MV-4-11 (cell line): ENCODE measurements around the gene PSMC4.

Experiments
- DNase-seq: peaks from one replicate; lab custom pipeline; 2025; lab: John Stamatoyannopoulos, UW

PSMC4 gene

DNA sequence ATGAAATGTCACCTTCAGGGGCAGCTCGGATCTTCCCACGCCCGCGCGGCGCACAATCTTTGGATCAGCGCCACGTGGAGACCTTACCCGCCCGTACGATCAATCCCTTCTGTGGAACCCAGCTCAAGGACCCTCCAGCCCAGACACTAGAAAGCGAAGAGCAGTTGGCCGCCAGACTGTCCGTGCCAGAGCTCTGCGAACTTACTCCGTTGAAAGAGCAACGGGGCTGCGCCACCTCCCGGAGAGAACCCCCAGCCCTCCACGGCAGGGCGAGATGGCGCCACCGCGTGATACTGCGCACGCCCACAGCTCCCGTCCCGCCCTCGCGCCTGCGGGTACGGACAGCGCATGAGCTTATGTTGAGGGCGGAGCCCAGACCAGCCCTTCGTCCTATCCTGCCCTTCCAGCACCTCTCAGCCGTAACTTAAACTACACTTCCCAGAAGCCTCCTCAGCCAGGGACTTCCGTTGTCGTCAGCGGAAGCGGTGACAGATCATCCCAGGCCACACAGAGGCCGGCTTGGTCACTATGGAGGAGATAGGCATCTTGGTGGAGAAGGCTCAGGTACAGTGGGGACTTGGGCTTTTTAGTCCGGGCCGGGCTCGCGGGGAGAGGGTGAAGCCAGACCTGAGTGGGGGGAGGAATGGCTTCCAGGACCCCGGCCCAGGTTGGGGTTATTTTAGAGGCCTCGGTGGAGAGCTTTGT is at the start of gene PSMC4:
Gene PSMC4 (plus strand): TSS at position 491 of the 705 bp plus-strand sequence. CDS start 38 bp downstream, at position 529.
- peak; percentile 100 for DNase-seq

DNA sequence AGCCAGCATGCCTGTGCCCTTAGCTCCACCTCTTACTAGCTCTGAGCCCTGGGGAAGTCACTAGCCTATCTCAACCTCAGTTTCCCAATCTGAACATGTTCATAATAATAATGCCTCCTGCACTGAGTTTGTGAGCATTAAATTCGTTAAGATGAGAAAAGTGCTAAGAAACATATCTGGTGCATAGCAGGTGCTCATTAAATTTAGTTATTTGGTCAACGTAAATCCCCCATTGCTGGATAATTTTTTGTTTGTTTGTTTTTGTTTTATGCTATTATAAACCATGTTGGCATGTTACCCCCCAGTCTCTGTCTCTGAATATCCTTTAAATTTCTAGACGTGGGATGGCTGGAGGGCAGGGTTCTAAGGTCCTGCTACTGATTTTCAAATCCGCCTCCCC is 47.1 kb upstream of the PSMC4 start:
- no peak for DNase-seq

DNA sequence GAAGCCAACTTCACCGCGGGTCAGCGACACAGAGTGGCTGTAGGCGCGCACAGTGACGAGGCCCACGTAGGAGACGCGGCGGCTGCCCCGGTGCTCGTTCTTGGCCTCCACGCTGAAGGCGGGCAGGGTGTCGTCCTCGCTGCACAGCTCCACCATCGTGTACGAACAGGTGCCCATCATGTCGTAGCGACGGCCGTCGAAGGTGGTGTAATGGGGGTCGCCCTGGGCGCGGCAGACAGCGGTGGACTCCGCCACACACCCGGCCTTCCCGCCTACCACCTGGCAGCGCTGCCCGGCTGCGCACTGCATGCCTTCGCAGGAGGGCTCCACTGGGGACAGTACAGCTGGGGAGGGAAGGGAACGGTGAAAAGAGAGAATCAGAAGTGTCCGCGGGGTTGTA is 46.6 kb upstream of the PSMC4 start:
- DNase-seq, result no peak

DNA sequence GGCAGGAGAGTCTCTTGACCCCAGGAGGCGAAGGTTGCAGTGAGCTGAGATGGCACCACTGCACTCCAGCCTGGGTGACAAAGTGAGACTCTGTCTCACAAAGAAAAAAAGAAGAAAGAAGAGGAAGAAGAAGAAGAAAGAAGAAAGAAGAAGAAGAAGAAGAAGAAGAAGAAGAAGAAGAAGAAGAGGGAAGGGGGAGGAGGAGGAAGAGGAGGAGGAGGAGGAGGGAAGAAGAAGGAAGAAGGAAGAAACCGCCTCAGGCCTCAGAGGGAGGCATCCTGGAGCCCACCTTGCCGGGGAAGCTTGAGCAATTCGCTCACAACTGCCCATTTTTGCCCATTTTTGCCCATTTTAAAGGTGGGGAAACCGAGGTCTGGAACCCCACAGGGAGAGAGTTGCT is 46.0 kb upstream of the PSMC4 start:
- DNase-seq, result no peak

GRCh38 chr19:39926170-39926760 is 44.7 kb upstream of the PSMC4 start:
- DNase-seq, result no peak

DNA sequence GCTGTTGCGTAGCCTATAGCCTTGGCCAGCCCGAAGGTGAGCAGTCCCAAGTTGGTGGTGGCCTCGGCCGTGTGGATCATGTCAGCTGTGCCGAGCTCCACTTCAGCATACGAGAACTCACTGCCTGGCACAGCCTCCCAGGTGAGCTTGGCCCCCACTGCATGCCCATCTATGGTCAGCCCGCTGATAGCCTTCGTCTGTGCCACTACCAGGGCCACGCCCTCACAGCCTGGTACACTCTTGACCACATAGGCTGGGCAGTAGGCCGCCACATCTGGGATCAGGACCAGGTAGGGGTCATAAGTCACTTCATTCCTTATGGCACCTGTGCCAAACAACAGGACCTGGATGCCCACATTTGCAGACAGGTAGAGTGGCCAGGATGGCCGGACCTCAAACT is 43.9 kb upstream of the PSMC4 start:
- DNase-seq, result no peak

DNA sequence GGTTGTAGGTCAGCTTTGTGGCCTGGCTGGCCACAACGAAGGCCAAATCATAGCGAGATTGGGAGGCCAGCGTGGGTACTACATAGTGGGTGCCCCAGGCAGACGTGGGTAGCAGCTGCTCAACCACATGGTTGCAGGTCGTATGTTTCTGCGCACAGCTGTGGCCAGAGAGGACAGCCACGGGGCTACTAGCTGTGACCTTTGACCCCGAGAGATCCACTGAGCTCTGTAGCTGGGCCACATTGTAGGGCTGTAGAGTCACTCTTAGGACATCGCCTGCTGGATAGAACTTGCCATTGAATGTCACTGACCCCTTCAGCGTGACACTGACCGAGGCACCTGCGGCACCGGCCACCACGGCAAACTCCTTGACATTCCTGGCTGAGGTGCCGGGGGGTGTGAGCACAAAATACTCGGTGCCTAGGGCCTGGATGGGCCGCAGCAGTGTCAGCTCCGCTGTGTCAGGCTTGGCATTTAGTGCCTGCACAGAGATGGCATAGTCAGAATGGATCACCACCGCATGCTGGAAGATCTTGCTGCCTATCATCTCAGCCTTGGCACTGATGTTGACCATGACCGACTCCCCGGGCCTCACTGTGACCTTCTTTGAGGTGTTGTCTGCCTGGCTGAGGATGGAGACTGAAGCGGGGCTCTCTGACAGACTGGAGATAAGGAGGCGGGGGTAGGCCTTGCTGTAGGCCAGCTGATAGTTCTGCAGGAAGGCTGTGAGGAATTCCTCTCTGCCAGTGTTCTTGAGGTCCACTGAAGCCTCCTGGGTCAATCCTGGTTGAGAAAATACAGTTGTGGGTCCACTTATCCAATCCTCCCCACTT is 43.2 kb upstream of the PSMC4 start:
- no peak for DNase-seq

DNA sequence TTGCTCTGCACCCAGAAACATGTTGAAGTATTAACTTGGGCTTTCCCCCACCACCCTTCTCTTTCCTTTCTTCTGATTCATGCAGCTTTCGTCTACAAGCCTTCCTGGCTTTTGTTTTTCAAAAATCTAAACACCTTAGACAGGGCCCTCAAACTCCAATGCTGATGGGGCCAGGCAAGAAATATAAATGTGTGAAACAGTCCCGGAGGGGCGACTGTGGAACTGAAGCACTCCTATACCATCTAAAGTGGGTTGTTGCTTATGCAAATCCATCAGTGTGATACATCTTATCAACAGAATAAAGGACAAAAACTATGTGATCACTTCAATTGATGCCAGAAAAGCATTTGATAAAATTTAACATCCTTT is 42.6 kb upstream of the PSMC4 start:
- no peak for DNase-seq

GRCh38 chr19:39929750-39930149 is 41.2 kb upstream of the PSMC4 start:
- no peak for DNase-seq

GRCh38 chr19:39934584-39935363 is 36.2 kb upstream of the PSMC4 start, which contains the start of gene FCGBP:
Gene FCGBP (minus strand): TSS chr19:39934634.
- no peak for DNase-seq

DNA sequence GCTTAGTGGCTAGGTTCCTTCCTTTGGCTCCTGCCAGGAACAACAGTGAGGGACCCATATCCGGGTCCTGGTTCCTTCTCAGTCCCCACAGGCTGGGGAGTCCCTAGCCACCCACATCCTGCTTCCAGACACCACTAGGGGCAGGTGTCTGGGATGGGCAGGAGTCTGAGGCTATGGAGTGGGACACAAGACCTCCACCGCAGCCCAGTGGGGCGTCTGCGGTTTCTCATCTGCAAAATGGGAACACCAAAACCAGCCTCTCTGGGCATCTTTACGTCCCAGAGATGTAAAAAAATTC is 35.7 kb upstream of the PSMC4 start:
- no peak for DNase-seq

DNA sequence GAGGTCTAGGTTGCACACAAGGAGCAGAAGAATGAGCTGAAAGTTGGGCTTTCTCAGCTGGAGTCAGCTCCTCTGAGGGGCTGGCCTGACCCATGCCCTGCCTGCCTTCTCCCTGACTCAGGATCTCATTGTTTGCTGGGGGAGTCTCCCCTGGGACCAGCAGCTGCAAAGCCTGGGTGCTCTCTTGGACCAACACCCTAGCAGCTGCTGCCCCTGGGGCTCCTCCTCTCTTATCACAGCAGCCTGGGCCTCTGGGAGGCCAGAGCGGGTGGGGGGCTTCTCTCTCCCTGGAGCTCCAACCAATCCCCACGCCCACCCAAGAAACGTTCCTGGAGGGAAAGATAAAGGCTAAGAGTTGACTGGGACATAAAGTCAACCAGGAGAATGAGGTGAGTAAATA is 34.9 kb upstream of the PSMC4 start:
- DNase-seq, result no peak

DNA sequence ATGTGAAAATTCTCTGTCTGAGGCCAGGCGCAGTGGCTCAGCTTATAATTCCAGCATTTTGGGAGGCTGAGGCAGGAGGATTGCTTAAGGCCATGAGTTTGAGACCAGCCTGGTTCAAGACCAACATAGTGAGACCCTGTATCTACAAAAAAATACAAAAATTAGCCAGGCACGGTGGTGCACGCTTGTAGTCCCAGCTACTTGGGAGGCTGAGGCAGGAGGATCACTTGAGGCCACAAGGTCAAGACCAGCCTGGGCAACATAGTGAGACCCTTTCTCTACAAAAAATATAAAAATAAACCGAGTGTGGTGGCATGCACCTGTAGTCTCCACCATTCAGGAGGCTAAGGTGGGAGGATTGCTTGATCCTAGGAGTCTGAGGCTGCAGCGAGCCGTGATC is 34.3 kb upstream of the PSMC4 start:
- no peak for DNase-seq

DNA sequence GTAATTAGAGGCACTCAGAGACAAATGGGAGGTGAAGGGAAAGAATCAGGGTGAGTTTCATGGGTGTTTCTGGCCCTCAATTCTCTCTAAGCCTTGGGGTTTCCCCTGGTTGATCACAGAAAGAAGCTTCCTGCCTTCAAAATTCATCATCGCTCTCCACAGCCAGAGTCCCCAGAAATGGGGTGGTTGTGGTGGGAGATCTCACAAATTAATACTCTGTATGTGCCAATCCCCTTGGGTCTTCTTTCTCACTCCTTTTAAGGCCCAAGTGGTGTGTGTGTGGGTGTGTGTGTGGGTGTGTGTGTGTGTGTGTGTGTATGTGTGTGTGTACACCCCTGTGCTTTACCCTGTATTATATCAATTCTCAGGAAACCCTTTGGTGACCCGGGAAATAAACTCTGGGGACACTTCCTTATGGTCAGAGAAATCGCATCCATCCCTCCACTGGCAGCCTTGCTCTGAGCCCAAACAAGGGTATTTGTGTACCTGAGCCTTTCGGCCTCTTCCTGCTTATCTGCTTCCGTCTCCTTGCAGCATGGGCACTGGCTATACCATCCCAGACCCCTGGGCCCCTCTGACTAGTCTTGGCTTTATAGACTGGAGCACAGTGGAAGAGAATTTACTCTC is 33.8 kb upstream of the PSMC4 start:
- DNase-seq, result no peak

DNA sequence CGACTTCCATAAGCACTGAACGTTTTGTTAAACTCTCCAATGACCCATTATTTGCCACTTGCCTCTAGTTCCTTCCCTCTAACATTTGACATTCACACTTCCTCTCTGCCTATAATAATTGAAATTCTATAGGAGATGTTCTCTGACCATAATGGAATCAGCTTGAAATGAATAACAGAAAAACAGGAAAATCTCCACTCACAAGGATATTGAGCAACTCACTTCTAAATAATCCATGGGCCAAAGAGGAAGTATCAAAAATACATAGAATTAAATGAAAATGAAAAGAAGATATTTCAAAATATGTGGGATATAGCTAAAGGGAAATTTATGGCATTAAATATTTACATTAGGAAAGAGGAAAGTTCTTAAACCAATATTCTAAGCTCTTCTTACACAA is 33.2 kb upstream of the PSMC4 start:
- DNase-seq, result peak; percentile 67

DNA sequence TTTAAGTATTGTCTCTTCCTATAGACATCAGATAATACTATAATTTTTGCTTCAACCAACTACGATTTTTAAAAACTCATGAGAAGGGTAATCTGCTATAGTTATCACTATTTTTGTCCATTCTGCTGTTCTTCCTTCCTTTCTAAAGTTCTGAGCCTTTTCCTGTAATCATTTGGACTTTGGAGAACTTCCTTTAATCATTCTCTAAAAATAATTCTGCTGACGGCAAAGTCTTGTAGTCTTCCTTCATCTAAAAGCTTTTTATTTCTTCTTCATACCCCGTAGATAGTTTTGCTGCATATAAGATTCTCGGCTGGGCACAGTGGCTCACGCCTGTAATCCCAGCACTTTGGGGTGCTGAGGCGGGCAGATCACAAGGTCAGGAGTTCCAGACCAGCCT is 31.4 kb upstream of the PSMC4 start:
- DNase-seq, result no peak

DNA sequence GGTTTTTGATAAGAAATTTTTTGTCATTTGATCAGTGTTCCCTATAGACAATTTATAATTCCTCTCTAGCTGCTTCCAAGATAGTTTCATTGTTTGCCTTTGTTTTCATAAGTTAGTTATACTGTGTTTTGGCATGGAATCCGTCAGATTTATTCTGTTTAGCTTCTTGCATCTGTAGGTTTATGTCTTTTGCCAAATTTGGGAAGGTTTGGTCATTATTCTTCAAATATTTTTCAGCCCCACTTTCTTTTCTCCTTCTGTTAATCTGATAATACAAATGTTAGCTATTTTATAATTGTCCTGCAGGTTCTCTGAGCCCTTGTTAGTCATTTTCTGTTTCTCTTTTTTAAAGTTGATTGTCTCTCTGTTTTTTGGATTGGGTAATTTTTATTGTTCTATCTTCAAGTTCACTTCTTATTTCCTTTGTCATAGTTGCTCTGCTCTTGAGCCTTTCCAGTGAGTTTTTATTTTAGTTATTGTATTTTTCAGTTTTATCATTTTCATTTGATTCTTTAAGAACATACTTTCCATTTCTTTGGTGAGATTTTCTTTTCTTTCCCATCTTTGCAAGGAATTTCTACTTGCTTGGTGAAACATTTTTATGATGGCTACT is 30.6 kb upstream of the PSMC4 start:
- peak; percentile 16 for DNase-seq

DNA sequence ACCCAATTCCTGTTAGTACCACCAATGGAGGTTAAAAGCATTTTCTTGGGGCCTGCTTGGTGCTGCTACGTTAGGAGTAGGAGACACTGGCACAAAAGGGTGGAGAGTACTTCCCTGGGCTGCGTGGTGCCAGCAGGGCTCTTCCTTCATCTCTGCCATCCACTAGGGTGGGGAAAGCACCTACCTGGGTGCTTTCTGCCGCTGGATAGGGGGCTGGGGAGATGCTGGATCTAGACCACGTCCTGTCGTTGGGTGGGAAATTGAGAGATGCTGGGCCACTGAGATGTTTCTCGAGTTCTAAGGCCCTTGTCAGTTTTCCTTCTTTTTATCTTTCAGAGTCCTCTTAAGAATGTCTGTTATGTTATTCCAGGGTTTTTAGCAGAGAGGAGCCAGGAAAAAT is 29.8 kb upstream of the PSMC4 start:
- DNase-seq, result no peak

DNA sequence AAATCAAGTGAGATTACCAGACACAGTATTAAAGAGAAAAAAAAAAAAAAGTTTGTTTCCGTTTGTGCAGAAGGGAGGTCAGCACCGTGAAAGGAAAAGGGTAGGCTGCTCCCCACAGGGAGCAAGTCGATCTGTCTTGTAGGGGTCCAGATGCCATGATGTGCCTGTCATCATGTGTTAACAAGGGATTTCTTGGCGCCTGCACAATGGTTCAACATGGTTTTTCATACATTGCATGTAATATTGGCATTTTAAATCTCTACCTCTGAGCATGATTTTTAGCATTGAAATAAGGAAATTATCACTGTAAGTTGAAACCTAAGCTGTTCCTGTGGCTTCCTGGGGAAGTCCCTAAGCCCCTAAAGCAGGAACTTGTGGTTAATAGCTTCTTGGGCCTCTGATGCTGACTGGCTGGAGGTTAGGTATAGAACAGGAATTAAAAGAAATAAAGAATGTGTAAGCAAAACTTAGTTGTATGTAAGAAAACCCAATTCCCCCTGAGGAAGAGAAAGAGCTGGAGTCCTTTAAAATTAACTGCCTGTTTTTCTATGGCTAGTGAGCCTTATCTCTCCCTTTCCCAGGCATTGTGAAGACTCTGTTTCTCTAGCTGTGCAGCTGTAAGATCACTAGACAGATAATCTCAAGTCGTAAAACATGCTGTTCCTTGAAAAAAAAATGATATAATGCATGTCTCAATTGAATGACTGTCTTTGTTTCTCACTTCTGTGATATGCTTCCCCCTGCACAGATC is 29.2 kb upstream of the PSMC4 start:
- DNase-seq, result peak; percentile 99

DNA sequence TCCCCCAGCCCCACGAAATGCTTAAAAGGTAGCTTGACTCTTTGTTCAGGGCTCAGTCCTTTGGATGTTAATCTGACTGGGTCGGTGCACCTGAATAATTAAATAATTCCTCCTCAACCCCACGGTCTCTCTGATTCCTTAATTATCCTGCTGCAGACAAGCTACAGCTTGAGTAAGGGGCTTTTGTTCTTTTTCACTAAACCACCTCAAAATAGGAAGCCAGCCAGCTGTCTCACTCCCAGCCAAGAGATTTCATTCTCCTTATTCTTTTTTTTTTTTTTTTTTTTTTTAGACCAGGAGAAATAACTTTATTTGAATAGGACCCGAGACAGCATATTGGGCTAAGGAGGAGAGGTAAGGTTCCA is 28.6 kb upstream of the PSMC4 start:
- no peak for DNase-seq

- DNase-seq, result no peak
These were observed 27.4 kb upstream of the PSMC4 start for GRCh38 chr19:39943586-39943985.
